ENCODE results near the gene PNISR. TPM values are rescaled to one million over a fixed set of nuclear protein-coding genes. Genes with fewer than 3 reads are reported as not detected.
"Not testable (repeated sequence)": the region's sequence is repeated elsewhere in the genome, so short reads cannot be mapped to it uniquely, and the experiment has no call there.

Gene PNISR, protein sequence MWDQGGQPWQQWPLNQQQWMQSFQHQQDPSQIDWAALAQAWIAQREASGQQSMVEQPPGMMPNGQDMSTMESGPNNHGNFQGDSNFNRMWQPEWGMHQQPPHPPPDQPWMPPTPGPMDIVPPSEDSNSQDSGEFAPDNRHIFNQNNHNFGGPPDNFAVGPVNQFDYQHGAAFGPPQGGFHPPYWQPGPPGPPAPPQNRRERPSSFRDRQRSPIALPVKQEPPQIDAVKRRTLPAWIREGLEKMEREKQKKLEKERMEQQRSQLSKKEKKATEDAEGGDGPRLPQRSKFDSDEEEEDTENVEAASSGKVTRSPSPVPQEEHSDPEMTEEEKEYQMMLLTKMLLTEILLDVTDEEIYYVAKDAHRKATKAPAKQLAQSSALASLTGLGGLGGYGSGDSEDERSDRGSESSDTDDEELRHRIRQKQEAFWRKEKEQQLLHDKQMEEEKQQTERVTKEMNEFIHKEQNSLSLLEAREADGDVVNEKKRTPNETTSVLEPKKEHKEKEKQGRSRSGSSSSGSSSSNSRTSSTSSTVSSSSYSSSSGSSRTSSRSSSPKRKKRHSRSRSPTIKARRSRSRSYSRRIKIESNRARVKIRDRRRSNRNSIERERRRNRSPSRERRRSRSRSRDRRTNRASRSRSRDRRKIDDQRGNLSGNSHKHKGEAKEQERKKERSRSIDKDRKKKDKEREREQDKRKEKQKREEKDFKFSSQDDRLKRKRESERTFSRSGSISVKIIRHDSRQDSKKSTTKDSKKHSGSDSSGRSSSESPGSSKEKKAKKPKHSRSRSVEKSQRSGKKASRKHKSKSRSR
- total RNA-seq, result 100 to 1,000 TPM in 2 of 3 donors, 10 to 100 TPM in 1; 77.4 to 121 (median 105) TPM
- long read RNA-seq, donor 1, full-length matches to known transcripts, result 30 of 84 reads
- long read RNA-seq, donor 1, partial matches to known transcripts, result 21 of 84 reads
- long read RNA-seq, donor 1, other reads (novel, unspliced or antisense), result 33 of 84 reads
- long read RNA-seq, donor 2, full-length matches to known transcripts, result 15 of 45 reads
- long read RNA-seq, donor 2, partial matches to known transcripts, result 22 of 45 reads
- long read RNA-seq, donor 2, other reads (novel, unspliced or antisense), result 8 of 45 reads

GRCh38 chr6:99424761-99425646, at the start of gene PNISR:
Gene PNISR, minus strand, starts transcription at chr6:99425308. Its CDS starts 10,649 bp downstream, at chr6:99414659.
- Histone ChIP-seq H3K4me1 (ENCODE audit: low read depth) (peaks cover 45% of the 10 kb centered on the region), H3K36me3 (ENCODE audit: low read depth) (no peaks in the 10 kb centered on the region), H3K4me3 (peak within 1 kb of the TSS; percentile 57), H3K9me3 (no peaks in the 10 kb centered on the region)
- peak; percentile 82 to 96 (median 88) for DNase-seq
- TF ChIP-seq, protein P1, sequence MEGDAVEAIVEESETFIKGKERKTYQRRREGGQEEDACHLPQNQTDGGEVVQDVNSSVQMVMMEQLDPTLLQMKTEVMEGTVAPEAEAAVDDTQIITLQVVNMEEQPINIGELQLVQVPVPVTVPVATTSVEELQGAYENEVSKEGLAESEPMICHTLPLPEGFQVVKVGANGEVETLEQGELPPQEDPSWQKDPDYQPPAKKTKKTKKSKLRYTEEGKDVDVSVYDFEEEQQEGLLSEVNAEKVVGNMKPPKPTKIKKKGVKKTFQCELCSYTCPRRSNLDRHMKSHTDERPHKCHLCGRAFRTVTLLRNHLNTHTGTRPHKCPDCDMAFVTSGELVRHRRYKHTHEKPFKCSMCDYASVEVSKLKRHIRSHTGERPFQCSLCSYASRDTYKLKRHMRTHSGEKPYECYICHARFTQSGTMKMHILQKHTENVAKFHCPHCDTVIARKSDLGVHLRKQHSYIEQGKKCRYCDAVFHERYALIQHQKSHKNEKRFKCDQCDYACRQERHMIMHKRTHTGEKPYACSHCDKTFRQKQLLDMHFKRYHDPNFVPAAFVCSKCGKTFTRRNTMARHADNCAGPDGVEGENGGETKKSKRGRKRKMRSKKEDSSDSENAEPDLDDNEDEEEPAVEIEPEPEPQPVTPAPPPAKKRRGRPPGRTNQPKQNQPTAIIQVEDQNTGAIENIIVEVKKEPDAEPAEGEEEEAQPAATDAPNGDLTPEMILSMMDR (IDR thresholded peaks at IDR 0.05), result no peak
- intact Hi-C loops (cut with DNase I, micrococcal nuclease), result no loop called here
- peak; percentile 95 for ATAC-seq

GRCh38 chr6:99473730-99474129, 48.6 kb upstream of the PNISR start:
- Histone ChIP-seq H3K36me3 (ENCODE audit: low read depth) (no peaks in the 10 kb centered on the region), H3K4me1 (ENCODE audit: low read depth) (no peaks in the 10 kb centered on the region), H3K9me3 (no peaks in the 10 kb centered on the region), H3K4me3 (no peak overlapping the region)
- DNase-seq (no peak), ATAC-seq (no peak)
- TF ChIP-seq, protein P1 (IDR thresholded peaks at IDR 0.05), result no peak
- intact Hi-C loops (cut with DNase I, micrococcal nuclease), result no loop called here

- ATAC-seq, result no peak
- Histone ChIP-seq H3K9me3 (no peaks in the 10 kb centered on the region), H3K4me3 (no peak overlapping the region), H3K4me1 (ENCODE audit: low read depth) (no peaks in the 10 kb centered on the region), H3K36me3 (ENCODE audit: low read depth) (no peaks in the 10 kb centered on the region)
- TF ChIP-seq, protein P1 (IDR thresholded peaks at IDR 0.05), result no peak
- no peak for DNase-seq
- intact Hi-C loops (cut with DNase I, micrococcal nuclease), result no loop called here
These were observed 46.5 kb upstream of the PNISR start for GRCh38 chr6:99471638-99472037.

GRCh38 chr6:99467509-99468106, 42.5 kb upstream of the PNISR start:
- Histone ChIP-seq H3K4me1 (ENCODE audit: low read depth) (no peaks in the 10 kb centered on the region), H3K9me3 (no peaks in the 10 kb centered on the region), H3K4me3 (no peak overlapping the region), H3K36me3 (ENCODE audit: low read depth) (no peaks in the 10 kb centered on the region)
- intact Hi-C loops (cut with DNase I, micrococcal nuclease), result loop anchor here (10.0 kb wide), 1 partner anchor 277 kb away; no protein-coding TSS in a partner anchor
- TF ChIP-seq, protein P1 (IDR thresholded peaks at IDR 0.05), result no peak
- DNase-seq (no peak), ATAC-seq (no peak)

DNA sequence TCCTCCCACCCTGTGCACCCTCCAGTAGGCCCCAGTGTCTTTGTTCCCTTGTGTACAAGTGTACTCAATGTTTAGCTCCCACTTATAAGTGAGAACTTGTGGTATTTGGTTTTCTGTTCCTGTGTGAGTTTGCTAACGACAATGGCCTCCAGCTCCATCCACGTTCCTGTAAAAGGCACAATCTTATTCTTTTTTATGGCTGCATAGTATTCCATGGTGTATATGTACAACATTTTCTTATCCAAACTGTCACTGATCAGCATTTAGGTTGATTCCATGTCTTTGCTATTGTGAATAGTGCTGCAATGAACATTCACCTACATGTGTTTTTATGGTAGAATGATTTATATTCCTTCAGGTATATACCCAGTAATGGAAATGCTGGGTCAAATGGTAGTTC, 34.0 kb upstream of the PNISR start:
- ATAC-seq; H3K4me3 ChIP-seq; intact Hi-C loops (cut with DNase I, micrococcal nuclease); DNase-seq; H3K9me3 ChIP-seq; H3K4me1 ChIP-seq (ENCODE audit: low read depth); H3K36me3 ChIP-seq (ENCODE audit: low read depth): not testable (repeated sequence)

All from mucosa of descending colon (tissue), 3 donors.